Tibial artery (tissue), 4 donors: ENCODE measurements around the gene PBRM1.

Experiments
- DNase-seq, 2 donors: peaks; one replicate each; pipeline ENCODE4 v3.0.0-alpha.2; 2019
- H3K27ac ChIP-seq, 2 donors: fragments of 200-600 bp; sonication (generic) in 1 of 2; 1 replicate in 1 of 2; 2 replicates in 1 of 2; pipeline ENCODE4 v1.5.1; 2018 to 2019; ENCODE audit warnings: mild to moderate bottlenecking in 1 of 2
- H3K27me3 ChIP-seq, 2 donors: fragments of 200-600 bp; sonication (generic) in 1 of 2; one replicate each; pipeline versions ENCODE4 v1.5.1 to v1.6.0; 2016 to 2019
- H3K36me3 ChIP-seq, 3 donors: fragments of 200-600 bp; sonication (generic) in 2 of 3; one replicate each; pipeline ENCODE4 v1.5.1; 2016 to 2019; ENCODE audit warnings: mild to moderate bottlenecking in 2 of 3
- H3K4me1 ChIP-seq, 4 donors: fragments of 200-600 bp; sonication (generic) in 2 of 4; 1 replicate in 3 of 4; 2 replicates in 1 of 4; pipeline ENCODE4 v1.5.1; 2016 to 2019
- H3K4me3 ChIP-seq, 2 donors: fragments of 200-600 bp; sonication (generic) in 1 of 2; 1 replicate in 1 of 2; 2 replicates in 1 of 2; pipeline ENCODE4 v1.5.1; 2018 to 2019; ENCODE audit warnings: mild to moderate bottlenecking in 2 of 2
- H3K9me3 ChIP-seq, 3 donors: fragments of 200-600 bp; sonication (generic) in 1 of 3; one replicate each; pipeline ENCODE4 v1.5.1; 2016 to 2019
- intact Hi-C: fragments of 100-400 bp; cut with DNase I; formaldehyde crosslinking; loops from one replicate; pipeline ENCODE4 v1.15.0; 2023; ENCODE audit warnings: low total_unique reads
- TF ChIP-seq, protein P1 (sequence below), 2 experiments: fragments of 200-600 bp in 1 of 2; fragments of 450-650 bp in 1 of 2; IDR thresholded peaks; one replicate each; pipeline ENCODE4 v1.5.1; 2017 to 2019; ENCODE audit warnings: antibody characterized with exemption in 2 of 2, mild to moderate bottlenecking in 1 of 2, moderate library complexity in 1 of 2

PBRM1 gene

GRCh38 chr3:52671676-52672075 is 14.0 kb downstream of the PBRM1 start:
- no peak for DNase-seq
- intact Hi-C loops, result no loop called here
- no peak overlapping the region for H3K4me3 ChIP-seq
- H3K9me3 ChIP-seq, result no peaks in the 10 kb centered on the region
- H3K27ac ChIP-seq, result peak overlapping the region; percentile 27 to 50
- TF ChIP-seq, protein P1, sequence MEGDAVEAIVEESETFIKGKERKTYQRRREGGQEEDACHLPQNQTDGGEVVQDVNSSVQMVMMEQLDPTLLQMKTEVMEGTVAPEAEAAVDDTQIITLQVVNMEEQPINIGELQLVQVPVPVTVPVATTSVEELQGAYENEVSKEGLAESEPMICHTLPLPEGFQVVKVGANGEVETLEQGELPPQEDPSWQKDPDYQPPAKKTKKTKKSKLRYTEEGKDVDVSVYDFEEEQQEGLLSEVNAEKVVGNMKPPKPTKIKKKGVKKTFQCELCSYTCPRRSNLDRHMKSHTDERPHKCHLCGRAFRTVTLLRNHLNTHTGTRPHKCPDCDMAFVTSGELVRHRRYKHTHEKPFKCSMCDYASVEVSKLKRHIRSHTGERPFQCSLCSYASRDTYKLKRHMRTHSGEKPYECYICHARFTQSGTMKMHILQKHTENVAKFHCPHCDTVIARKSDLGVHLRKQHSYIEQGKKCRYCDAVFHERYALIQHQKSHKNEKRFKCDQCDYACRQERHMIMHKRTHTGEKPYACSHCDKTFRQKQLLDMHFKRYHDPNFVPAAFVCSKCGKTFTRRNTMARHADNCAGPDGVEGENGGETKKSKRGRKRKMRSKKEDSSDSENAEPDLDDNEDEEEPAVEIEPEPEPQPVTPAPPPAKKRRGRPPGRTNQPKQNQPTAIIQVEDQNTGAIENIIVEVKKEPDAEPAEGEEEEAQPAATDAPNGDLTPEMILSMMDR (IDR thresholded peaks at IDR 0.05), result no peak
- H3K4me1 ChIP-seq, result peaks cover 0 to 21% (median 12%) of the 10 kb centered on the region in 4 donors
- H3K27me3 ChIP-seq, result no peaks in the 10 kb centered on the region
- peaks cover 12 to 62% (median 21%) of the 10 kb centered on the region in 3 donors for H3K36me3 ChIP-seq

DNA sequence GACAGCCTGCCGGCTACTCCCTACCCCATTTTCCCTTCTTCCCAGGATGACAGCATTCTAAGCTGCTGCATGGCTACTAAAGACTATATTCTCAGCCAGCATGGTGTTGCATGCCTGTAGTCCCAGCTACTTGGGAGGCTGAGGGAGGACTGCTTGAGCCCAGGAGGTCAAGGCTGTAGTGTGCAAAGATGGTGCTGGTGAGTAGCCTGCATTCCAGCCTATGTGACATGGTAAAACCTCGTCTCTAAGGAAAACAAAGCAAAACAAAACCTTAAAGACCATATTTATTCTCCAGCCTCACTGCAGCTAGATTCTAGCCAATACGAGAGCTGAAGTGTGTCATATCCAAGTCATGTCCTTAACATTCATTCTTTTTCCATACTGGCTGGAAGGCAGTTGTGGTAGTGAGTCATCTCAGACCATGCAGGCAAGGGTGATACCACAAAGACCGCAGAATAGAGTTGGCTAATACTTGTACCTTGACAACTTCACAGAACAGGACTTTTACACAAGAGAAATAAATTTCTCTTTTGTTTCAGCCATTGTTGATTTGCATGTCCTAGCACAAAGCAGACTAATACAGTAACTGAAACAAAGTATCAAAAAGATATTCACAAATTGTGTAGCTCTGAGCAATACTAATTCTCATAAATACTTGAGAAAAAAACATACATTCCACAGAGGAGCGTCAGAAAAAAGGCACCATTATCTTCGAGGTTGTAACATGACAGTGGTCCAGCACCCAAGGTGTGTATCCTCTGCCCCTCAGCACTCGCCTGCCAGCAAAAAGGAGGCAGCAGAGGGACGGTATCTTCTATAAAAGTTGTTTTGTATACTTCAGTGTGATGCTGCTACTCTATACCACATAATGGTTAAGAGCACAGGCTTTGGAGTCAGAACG is 14.8 kb downstream of the PBRM1 start:
- intact Hi-C loops, result no loop called here
- peak in 1 of 2 donors; percentile 36 for DNase-seq
- Histone ChIP-seq H3K27ac (peak overlapping the region; percentile 43 to 50), H3K36me3 (peaks cover 6 to 63% (median 22%) of the 10 kb centered on the region in 3 donors), H3K4me3 (no peak overlapping the region), H3K27me3 (no peaks in the 10 kb centered on the region), H3K4me1 (peaks cover 0 to 21% (median 12%) of the 10 kb centered on the region in 4 donors), H3K9me3 (no peaks in the 10 kb centered on the region)
- TF ChIP-seq, protein P1 (IDR thresholded peaks at IDR 0.05), result no peak

DNA sequence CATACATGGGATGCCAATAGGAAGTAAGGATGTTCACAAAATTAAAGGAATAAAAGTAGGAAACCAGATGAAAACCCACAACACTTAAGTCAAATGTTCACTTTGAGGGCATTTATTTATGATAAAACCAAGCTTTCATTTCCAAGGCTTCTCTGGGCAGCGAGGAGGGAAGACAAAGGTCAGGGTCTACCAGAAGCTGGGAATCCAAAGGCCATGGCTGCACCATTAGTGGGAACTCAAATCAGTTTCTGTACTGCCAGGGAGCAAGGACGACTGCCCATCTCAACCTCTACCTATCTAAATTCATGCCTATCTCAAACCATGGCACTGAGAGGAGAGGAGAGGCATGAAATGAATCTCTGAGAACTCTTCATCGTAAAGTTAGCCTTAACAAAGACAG is 22.6 kb downstream of the PBRM1 start:
- H3K36me3 ChIP-seq, result peaks cover 52 to 67% (median 66%) of the 10 kb centered on the region in 3 donors
- no peaks in the 10 kb centered on the region for H3K27me3 ChIP-seq
- no peak overlapping the region for H3K27ac ChIP-seq
- intact Hi-C loops, result no loop called here
- DNase-seq, result no peak
- TF ChIP-seq, protein P1 (IDR thresholded peaks at IDR 0.05), result no peak
- no peak overlapping the region for H3K4me3 ChIP-seq
- H3K9me3 ChIP-seq, result no peaks in the 10 kb centered on the region
- no peaks in the 10 kb centered on the region for H3K4me1 ChIP-seq

- no peak overlapping the region for H3K4me3 ChIP-seq
- DNase-seq, result no peak
- intact Hi-C loops, result no loop called here
- no peak overlapping the region for H3K27ac ChIP-seq
- H3K27me3 ChIP-seq, result no peaks in the 10 kb centered on the region
- H3K36me3 ChIP-seq, result peaks cover 76 to 80% (median 80%) of the 10 kb centered on the region in 3 donors
- no peaks in the 10 kb centered on the region for H3K9me3 ChIP-seq
- no peaks in the 10 kb centered on the region for H3K4me1 ChIP-seq
- TF ChIP-seq, protein P1 (IDR thresholded peaks at IDR 0.05), result no peak
Measured at GRCh38 chr3:52660046-52660445, 25.7 kb downstream of the PBRM1 start.

GRCh38 chr3:52655895-52656294 is 29.8 kb downstream of the PBRM1 start:
- Histone ChIP-seq H3K36me3 (peaks cover 85 to 99% (median 95%) of the 10 kb centered on the region in 3 donors), H3K9me3 (no peaks in the 10 kb centered on the region), H3K27me3 (no peaks in the 10 kb centered on the region), H3K27ac (no peak overlapping the region), H3K4me1 (no peaks in the 10 kb centered on the region), H3K4me3 (no peak overlapping the region)
- no peak for DNase-seq
- TF ChIP-seq, protein P1 (IDR thresholded peaks at IDR 0.05), result no peak
- intact Hi-C loops, result no loop called here
